Measurements from ENCODE around the gene TMEM254. TPM values are rescaled to one million over a fixed set of nuclear protein-coding genes. Genes with fewer than 3 reads are reported as not detected.

Gene TMEM254
- total RNA-seq, 1 donor from 2014 or later = 9.2 TPM

DNA sequence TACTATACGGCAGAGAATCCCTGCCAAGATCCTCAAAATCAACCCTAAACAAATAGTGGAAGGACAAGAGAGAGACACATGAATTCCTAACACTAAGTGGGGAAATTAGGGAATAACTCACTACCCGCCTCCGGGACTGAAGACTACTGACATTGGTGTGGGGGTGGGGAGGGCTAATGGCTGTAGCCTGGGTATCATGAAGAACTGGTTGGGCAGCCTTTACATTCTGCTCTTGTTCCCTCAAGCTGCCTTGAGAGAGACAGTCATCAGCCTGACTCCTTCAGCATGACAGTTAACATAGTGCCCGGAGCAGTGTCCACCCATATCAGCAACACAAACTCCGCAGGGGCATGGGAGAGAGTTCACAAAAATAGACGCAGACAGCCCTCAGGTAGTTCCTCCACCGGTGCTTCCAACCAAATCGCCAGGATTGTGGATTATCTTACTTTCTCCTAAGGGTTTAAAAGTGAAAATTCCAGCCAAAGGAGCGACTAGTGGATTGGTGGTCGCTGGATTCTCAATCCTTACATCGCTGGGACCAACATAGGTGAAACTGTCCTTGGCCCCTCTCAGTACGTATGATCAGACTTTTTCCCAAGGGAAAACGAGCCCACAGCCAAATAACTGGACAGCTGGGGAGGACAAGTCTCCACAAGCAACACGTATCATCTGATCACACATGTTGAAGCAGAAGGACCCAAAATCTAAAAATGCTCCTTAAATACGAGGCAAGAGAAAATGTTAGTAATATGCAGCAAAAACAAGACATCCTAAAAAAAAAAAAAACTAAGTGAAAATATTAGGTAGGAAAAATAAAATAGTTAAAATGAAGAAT lies 22.6 kb downstream of the TMEM254 start:
- intact Hi-C loops (cut with micrococcal nuclease) = no loop called here
- Histone ChIP-seq H3K36me3 (no peaks in the 10 kb centered on the region), H3K27me3 (ENCODE audit: low read depth) (no peaks in the 10 kb centered on the region), H3K4me3 (no peak overlapping the region), H3K9me3 (replicated peaks) (no peaks in the 10 kb centered on the region), H3K4me1 (peaks cover 19% of the 10 kb centered on the region), H3K27ac (replicated peaks) (no peak overlapping the region)
- TF ChIP-seq, protein P1, sequence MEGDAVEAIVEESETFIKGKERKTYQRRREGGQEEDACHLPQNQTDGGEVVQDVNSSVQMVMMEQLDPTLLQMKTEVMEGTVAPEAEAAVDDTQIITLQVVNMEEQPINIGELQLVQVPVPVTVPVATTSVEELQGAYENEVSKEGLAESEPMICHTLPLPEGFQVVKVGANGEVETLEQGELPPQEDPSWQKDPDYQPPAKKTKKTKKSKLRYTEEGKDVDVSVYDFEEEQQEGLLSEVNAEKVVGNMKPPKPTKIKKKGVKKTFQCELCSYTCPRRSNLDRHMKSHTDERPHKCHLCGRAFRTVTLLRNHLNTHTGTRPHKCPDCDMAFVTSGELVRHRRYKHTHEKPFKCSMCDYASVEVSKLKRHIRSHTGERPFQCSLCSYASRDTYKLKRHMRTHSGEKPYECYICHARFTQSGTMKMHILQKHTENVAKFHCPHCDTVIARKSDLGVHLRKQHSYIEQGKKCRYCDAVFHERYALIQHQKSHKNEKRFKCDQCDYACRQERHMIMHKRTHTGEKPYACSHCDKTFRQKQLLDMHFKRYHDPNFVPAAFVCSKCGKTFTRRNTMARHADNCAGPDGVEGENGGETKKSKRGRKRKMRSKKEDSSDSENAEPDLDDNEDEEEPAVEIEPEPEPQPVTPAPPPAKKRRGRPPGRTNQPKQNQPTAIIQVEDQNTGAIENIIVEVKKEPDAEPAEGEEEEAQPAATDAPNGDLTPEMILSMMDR (IDR thresholded peaks at IDR 0.05; ENCODE audit: borderline replicate concordance) = no peak
- DNase-seq = no peak

DNA sequence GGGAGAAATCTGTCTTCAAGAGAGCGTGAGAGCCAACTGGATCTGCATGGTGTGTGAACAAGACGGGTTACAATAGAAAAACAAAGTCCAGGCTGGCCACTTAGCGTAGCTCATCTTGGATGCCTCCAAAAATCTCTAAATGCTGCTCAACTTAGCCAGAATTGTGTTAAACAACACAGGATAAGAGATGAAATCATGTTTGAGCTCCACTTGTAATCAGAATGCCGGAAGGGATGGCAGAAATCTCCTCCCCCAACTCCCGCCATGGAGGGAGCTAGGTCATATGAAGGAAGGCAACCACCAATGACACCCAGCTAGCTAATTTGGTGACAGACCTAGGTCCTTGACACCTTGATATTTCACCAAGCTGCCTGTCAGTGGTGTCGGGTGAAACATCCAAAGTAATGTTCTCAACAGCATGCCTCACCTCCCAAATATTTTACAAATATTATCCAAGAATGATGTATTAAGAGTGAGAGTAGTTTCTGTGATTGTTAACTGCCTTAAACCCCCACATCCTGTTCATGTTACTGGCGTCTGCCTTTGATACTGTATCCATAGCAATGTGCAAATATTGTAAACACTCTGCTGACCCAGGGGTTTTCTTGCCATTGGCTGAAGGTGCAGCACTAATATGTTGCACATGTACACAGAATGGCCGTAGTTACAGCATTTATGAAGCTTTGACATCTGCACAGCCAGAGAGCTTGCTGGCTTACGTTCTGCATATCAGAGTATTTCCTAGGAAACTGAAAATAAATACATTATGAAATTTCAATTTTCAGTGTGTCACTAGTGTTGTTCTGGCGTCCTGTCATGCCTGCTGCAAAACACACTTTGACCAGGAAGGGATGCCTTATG lies 25.8 kb downstream of the TMEM254 start:
- H3K4me1 ChIP-seq = peaks cover 19% of the 10 kb centered on the region
- no peak for DNase-seq
- peaks cover 24% of the 10 kb centered on the region for H3K9me3 ChIP-seq (replicated peaks)
- TF ChIP-seq, protein P1 (IDR thresholded peaks at IDR 0.05; ENCODE audit: borderline replicate concordance) = no peak
- H3K27me3 ChIP-seq (ENCODE audit: low read depth) = no peaks in the 10 kb centered on the region
- intact Hi-C loops (cut with micrococcal nuclease) = no loop called here
- H3K36me3 ChIP-seq = peaks cover 4% of the 10 kb centered on the region
- H3K27ac ChIP-seq (replicated peaks) = peak overlapping the region; percentile 75
- H3K4me3 ChIP-seq = no peak overlapping the region

DNA sequence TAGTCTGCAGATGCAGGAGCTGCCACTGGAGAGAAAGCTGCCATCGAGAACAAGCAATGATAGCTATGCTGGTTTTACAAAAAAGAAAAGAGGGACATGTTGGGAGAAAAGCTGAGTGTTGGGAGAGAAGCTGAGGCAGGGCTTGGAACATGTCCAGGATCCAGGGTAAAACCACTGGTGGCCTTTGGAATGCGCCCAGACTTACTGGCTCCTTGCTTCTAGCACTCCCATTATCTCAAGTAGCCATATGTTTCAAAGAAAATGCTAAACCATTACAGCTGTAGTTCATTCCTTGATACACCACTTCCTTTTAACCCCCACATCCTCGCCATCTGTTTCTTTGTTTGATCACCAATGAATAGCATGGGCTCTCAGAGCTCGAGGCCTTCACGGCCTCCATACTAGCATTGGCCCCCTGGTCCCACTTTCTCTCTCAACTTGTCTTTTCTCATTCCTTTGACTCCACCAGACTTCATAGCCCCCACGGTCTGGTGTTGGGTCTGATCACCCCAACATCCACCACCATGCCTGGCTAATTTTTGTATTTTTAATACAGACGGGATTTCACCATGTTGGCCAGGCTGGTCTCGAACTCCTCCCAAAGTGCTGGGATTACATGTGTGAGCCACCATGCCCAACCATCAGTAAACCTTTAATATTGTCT lies 30.2 kb downstream of the TMEM254 start:
- intact Hi-C loops (cut with micrococcal nuclease) = no loop called here
- no peak overlapping the region for H3K27ac ChIP-seq (replicated peaks)
- H3K4me3 ChIP-seq = no peak overlapping the region
- peaks cover 32% of the 10 kb centered on the region for H3K9me3 ChIP-seq (replicated peaks)
- H3K36me3 ChIP-seq = peaks cover 4% of the 10 kb centered on the region
- H3K4me1 ChIP-seq = peaks cover 41% of the 10 kb centered on the region
- H3K27me3 ChIP-seq (ENCODE audit: low read depth) = no peaks in the 10 kb centered on the region
- DNase-seq = no peak
- TF ChIP-seq, protein P1 (IDR thresholded peaks at IDR 0.05; ENCODE audit: borderline replicate concordance) = no peak

DNA sequence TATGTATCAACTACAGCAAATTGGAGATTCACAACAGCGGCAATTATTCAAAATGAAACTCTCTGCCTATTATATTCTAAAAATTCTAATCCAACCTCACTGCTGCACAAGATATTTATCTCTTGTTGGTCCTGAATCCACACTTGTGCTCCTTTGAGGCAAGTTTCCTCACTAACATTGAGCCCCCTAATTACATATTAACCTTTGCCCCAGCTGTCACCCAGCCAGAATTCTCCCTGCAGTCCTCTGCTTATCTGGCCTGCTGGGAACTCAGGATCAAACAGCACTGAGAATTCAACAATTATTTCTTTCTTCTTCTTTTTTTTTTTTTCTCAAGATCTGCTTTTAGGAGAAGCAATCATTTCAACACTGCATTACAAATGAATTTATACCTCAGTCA lies 32.5 kb downstream of the TMEM254 start:
- H3K4me1 ChIP-seq = peaks cover 24% of the 10 kb centered on the region
- peaks cover 4% of the 10 kb centered on the region for H3K36me3 ChIP-seq
- peak overlapping the region; percentile 85 for H3K27ac ChIP-seq (replicated peaks)
- intact Hi-C loops (cut with micrococcal nuclease) = no loop called here
- no peak for DNase-seq
- peaks cover 32% of the 10 kb centered on the region for H3K9me3 ChIP-seq (replicated peaks)
- TF ChIP-seq, protein P1 (IDR thresholded peaks at IDR 0.05; ENCODE audit: borderline replicate concordance) = no peak
- H3K4me3 ChIP-seq = no peak overlapping the region
- no peaks in the 10 kb centered on the region for H3K27me3 ChIP-seq (ENCODE audit: low read depth)

DNA sequence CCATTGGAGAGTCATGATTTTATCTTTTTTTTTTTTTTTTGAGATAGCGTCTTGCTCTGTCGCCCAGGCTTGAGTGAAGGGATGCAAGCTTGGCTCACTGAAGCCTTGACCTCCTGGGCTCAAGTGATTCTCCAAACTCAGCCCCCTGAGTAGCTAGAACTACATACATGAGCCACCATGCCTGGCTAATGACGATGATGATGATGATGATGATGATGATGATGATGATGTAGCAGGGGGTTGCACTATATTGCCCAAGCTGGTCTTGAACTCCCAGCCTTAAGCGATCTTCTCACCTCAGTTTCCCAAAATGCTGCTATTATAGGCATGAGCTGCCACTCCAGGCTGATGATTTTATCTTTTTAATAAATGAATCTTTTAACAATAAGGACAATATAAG lies 40.2 kb downstream of the TMEM254 start:
- DNase-seq = no peak
- Histone ChIP-seq H3K27ac (replicated peaks) (no peak overlapping the region), H3K36me3 (no peaks in the 10 kb centered on the region), H3K4me1 (no peaks in the 10 kb centered on the region), H3K9me3 (replicated peaks) (peaks cover 4% of the 10 kb centered on the region), H3K27me3 (ENCODE audit: low read depth) (no peaks in the 10 kb centered on the region), H3K4me3 (no peak overlapping the region)
- intact Hi-C loops (cut with micrococcal nuclease) = no loop called here
- TF ChIP-seq, protein P1 (IDR thresholded peaks at IDR 0.05; ENCODE audit: borderline replicate concordance) = no peak
